ENCODE measurements around the gene BRPF1.

- TF ChIP-seq CTCF (IDR thresholded peaks at IDR 0.05) (no peak), GABPA (IDR thresholded peaks at IDR 0.05; ENCODE audit: low read depth) (no peak), MXI1 (IDR thresholded peaks at IDR 0.05; ENCODE audit: low read depth, low read length) (no peak), CHD2 (IDR thresholded peaks at IDR 0.05; ENCODE audit: low read length, partially characterized antibody) (no peak), POLR2AphosphoS5 (IDR thresholded peaks at IDR 0.05; ENCODE audit: low read depth, low read length) (no peak), YY1 (IDR thresholded peaks at IDR 0.05; ENCODE audit: low read depth) (no peak), REST (IDR thresholded peaks at IDR 0.05; ENCODE audit: low read depth, low read length) (no peak), RFX5 (IDR thresholded peaks at IDR 0.05; ENCODE audit: low read length) (no peak), EP300 (IDR thresholded peaks at IDR 0.05; ENCODE audit: borderline replicate concordance in 1 of 2, low read depth in 1 of 2, low read length in 1 of 2) (no peak), USF2 (IDR thresholded peaks at IDR 0.05; ENCODE audit: borderline replicate concordance, low read depth, low read length) (no peak), RAD21 (IDR thresholded peaks at IDR 0.05; ENCODE audit: low read length) (no peak), EZH2phosphoT487 (IDR thresholded peaks at IDR 0.05; ENCODE audit: borderline replicate concordance, low read depth) (no peak)
These were observed 13.4 kb upstream of the BRPF1 start for GRCh38 chr3:9718118-9718517.
